Ishikawa (cell line): ENCODE data around the gene KRT33A.

Experiments used
- CREB1 ChIP-seq: IDR thresholded peaks from 2 replicates; pipeline ENCODE4 v1.6.1; 2012; ENCODE audit warnings: low read depth
- EP300 ChIP-seq: IDR thresholded peaks from 2 replicates; pipeline ENCODE4 v1.6.1; 2012; ENCODE audit warnings: borderline replicate concordance
- MAX ChIP-seq: IDR thresholded peaks from 2 replicates; pipeline ENCODE4 v1.6.1; 2012
- NFIC ChIP-seq: IDR thresholded peaks from 2 replicates; pipeline ENCODE4 v1.6.1; 2012
- RAD21 ChIP-seq: IDR thresholded peaks from 2 replicates; pipeline ENCODE4 v1.6.1; 2012; ENCODE audit warnings: low read depth
- REST ChIP-seq: IDR thresholded peaks from 2 replicates; pipeline ENCODE4 v1.6.1; 2012; ENCODE audit warnings: low read depth, mild to moderate bottlenecking
- ZBTB7A ChIP-seq: IDR thresholded peaks from 2 replicates; pipeline ENCODE4 v1.6.1; 2012; ENCODE audit warnings: low read depth

- TF ChIP-seq RAD21, result no peak
- TF ChIP-seq EP300, result no peak
- no peak for TF ChIP-seq NFIC
- TF ChIP-seq MAX, result no peak
- no peak for TF ChIP-seq CREB1
- TF ChIP-seq REST, result no peak
- no peak for TF ChIP-seq ZBTB7A
These were observed 31.8 kb upstream of the KRT33A start for GRCh38 chr17:41382394-41382793.
